ENCODE data around the gene AAR2.
A peak's percentile ranks its signal among the peaks of the same experiment; 100 is the strongest.

- peak; percentile 77 for TF ChIP-seq CTCF (IDR thresholded peaks at IDR 0.05)
- no peak for TF ChIP-seq REST (IDR thresholded peaks at IDR 0.05; ENCODE audit: insufficient read depth in 1 of 2, low read depth in 2 of 2, low read length in 1 of 2)
- no peak for TF ChIP-seq SIN3A (IDR thresholded peaks at IDR 0.05; ENCODE audit: borderline replicate concordance, insufficient read depth, low read depth, low read length)
Observed at GRCh38 chr20:36273414-36274180, 37.3 kb downstream of the AAR2 start.

All from Panc1 (cell line).